Adipocyte (in vitro differentiated cells): ENCODE results near the gene JMJD7.

Experiments
- DNase-seq: peaks from one replicate; pipeline ENCODE4 v3.0.0-alpha.2; 2015; ENCODE audit warnings: low read depth
- H3K27me3 ChIP-seq: replicated peaks from 2 replicates; pipeline ENCODE4 v1.7.0; 2013; ENCODE audit warnings: mild to moderate bottlenecking, low read length, moderate library complexity; ENCODE audit not compliant: control insufficient read depth, insufficient read depth
- H3K36me3 ChIP-seq: 2 replicates; pipeline ENCODE4 v1.7.0; 2013; ENCODE audit warnings: low read length, mild to moderate bottlenecking, moderate library complexity; ENCODE audit not compliant: control insufficient read depth, insufficient read depth, severe bottlenecking
- H3K4me1 ChIP-seq: 2 replicates; pipeline ENCODE4 v1.7.0; 2013; ENCODE audit warnings: mild to moderate bottlenecking, low read length, moderate library complexity; ENCODE audit not compliant: control insufficient read depth, insufficient read depth
- H3K4me3 ChIP-seq: 2 replicates; pipeline ENCODE4 v1.7.0; 2013; ENCODE audit warnings: mild to moderate bottlenecking, low read length, moderate library complexity
- H3K9ac ChIP-seq: 2 replicates; pipeline ENCODE4 v1.7.0; 2013; ENCODE audit warnings: mild to moderate bottlenecking, low read length, moderate library complexity
- H3K9me3 ChIP-seq: 2 replicates; pipeline ENCODE4 v1.7.0; 2013; ENCODE audit warnings: mild to moderate bottlenecking, low read length, moderate library complexity; ENCODE audit not compliant: control insufficient read depth

Gene JMJD7

DNA sequence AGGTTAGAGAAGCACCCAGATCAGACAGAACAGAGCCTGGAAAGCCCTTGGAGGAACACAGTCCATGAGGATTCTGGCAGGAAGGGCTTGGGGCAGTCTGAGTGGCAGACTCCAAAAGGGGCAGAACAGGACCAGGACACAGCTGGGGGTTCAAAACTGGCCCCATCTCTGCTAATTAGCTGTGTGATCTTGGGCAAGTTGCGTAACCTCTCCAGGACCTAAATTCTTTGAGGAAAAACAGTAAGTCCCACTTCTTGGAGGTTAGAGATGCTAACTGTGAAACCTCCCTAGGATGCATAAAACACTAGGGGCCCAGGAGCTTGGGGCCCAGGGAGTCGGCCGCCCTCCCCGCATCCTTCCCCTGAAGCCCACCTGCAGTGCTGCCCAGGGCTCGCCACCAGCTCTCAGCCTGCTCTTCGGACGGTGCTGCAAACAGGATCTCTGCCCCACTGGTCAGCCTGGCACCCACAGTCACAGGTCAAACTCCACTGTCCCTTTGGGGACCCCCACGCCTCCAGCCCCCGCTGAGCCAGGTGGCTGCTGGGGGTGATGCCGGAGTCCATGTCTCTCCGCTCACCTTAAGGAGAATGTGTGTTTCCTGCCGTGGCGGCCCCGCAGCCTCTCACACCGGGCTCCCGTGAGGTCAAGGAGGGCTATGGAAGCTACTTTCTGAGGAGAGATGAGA lies 22.7 kb downstream of the JMJD7 start:
- DNase-seq: peak; percentile 2
- Histone ChIP-seq H3K27me3 (peaks cover 47% of the 10 kb centered on the region), H3K36me3 (peaks cover 26% of the 10 kb centered on the region), H3K4me3 (no peak overlapping the region), H3K4me1 (no peaks in the 10 kb centered on the region), H3K9me3 (no peaks in the 10 kb centered on the region), H3K9ac (no peak overlapping the region)

GRCh38 chr15:41851167-41851523 lies 23.3 kb downstream of the JMJD7 start:
- no peaks in the 10 kb centered on the region for H3K4me1 ChIP-seq
- DNase-seq: no peak

DNA sequence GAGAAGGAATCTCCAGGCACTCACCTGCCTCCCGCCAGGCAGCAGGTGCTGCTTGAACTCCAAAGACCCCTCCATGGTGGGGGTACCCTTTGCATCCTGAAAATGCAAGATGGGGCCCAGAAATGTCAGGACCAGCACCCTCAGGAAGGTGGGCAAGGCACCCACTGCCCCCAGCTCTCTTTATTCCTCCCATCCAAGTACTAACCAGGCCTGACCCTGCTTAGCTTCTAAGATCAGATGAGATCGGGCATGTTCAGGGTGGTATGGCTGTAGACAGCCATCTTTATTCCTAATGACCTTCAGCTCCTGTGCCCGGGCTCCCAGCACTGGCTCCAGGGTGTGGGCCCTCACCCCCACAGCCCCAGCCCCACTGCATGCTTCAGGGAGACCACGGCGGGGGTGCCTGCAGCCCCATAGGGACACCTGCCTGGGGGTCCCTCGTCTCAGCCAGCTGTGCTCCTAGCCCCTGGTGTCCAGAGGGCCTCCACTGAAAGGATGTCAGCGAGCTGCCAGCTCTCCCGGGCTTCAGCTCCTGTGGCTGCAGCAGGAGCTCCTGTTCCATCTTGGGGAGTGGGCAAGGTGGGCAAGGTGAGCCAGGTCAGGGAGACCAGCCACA lies 24.0 kb downstream of the JMJD7 start:
- Histone ChIP-seq H3K9ac (no peak overlapping the region), H3K4me1 (no peaks in the 10 kb centered on the region), H3K4me3 (no peak overlapping the region), H3K9me3 (no peaks in the 10 kb centered on the region), H3K36me3 (peaks cover 20% of the 10 kb centered on the region), H3K27me3 (peaks cover 51% of the 10 kb centered on the region)
- DNase-seq: no peak

More at GRCh38 chr15:41851167-41851523, 23.3 kb downstream of the JMJD7 start:
- no peaks in the 10 kb centered on the region for H3K9me3 ChIP-seq
- H3K27me3 ChIP-seq: peaks cover 51% of the 10 kb centered on the region
- peaks cover 26% of the 10 kb centered on the region for H3K36me3 ChIP-seq
- H3K4me3 ChIP-seq: no peak overlapping the region
- H3K9ac ChIP-seq: no peak overlapping the region

DNA sequence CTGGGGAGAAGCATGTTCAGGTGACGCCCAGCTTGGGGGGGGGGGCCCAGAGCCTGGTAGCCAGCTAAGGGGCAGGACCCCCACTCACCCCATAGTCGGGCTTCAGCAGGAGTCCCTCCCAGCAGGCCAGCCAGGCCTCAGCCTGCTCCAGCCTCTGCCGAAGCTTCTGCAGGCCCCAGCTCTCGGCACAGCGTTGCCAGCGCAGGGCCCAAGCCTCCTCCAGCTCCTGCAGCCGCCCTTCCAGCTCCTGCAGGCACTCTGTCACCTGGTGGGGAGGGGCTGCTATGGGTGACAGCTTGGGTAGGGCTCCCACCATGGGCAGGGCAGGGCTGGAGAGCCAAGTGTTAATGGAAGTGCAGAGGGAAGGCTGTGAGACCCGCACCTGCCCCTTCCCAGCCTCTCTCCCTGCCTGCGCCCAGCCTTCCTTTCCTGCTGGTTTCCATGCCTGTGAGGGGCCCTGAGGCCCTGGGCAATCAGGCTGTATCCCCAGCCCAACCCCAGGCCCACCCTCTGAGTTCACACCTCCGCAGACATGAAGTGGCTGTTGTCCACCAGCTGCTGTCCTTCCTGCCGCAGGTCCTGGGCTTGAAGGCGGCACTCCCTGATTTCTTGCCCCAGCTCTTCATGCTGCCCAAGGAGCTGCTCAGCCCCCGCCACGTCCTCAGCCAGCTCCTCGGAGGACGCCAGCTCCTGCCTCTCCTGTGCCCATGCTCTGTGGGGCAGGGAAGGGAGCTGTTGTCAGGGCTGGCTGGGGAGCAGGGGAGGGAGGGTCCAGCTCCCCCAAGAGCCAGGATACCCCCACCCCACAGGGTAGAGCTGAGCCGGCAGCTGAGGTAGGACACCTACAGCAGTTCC lies 25.1 kb downstream of the JMJD7 start:
- Histone ChIP-seq H3K4me3 (no peak overlapping the region), H3K36me3 (peaks cover 10% of the 10 kb centered on the region)
- no peak for DNase-seq

DNA sequence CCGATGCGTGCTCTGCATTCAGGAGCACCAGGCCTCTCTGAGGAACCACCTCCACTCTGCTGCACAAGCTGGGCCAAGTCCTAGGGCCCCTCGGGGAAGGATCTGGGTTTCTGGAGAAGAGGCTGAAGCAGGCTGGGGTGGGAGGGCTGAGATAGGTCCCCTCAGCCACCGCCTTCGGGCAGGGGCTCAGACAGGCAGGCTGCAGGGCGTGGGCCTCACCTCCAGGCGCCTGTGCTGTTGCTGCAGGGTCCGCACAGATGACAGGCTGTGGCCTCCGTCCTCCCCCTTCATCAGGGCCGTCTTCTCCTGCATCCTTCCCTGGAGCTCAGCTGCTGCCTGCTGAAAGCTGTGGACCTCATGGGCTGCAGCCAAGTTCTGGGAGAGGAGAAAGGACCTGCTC lies 25.9 kb downstream of the JMJD7 start:
- DNase-seq: no peak
- no peak overlapping the region for H3K4me3 ChIP-seq
- H3K4me1 ChIP-seq: no peaks in the 10 kb centered on the region
- peaks cover 1% of the 10 kb centered on the region for H3K36me3 ChIP-seq
- H3K9ac ChIP-seq: no peak overlapping the region
- peaks cover 53% of the 10 kb centered on the region for H3K27me3 ChIP-seq
- H3K9me3 ChIP-seq: no peaks in the 10 kb centered on the region

More for the DNA sequence above, 25.1 kb downstream of the JMJD7 start:
- H3K27me3 ChIP-seq: peaks cover 51% of the 10 kb centered on the region
- H3K9ac ChIP-seq: no peak overlapping the region
- no peaks in the 10 kb centered on the region for H3K4me1 ChIP-seq
- no peaks in the 10 kb centered on the region for H3K9me3 ChIP-seq

DNA sequence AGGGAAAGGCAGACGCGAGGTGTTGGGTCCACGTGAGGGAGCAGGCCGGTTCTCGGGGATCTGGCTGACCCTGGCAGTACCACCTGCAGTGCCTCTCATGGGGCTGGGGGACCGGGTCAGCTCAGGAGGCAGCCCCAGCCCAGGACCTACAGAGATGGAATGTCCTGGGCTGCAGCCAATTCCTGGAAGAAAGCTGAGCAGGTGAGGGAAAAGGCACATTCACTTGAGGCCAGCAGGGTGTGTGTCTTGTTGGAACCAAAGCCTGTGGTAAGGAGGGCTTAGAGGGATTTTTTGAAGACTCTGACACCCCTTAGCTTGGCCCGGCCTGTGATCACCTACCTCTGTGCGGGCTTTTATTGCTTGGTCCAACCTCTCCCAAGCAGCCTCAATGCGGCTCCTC lies 26.6 kb downstream of the JMJD7 start:
- peaks cover 49% of the 10 kb centered on the region for H3K27me3 ChIP-seq
- no peaks in the 10 kb centered on the region for H3K36me3 ChIP-seq
- H3K9me3 ChIP-seq: no peaks in the 10 kb centered on the region
- no peak overlapping the region for H3K9ac ChIP-seq
- H3K4me1 ChIP-seq: no peaks in the 10 kb centered on the region
- no peak overlapping the region for H3K4me3 ChIP-seq
- no peak for DNase-seq

- no peak overlapping the region for H3K4me3 ChIP-seq
- no peaks in the 10 kb centered on the region for H3K36me3 ChIP-seq
- no peaks in the 10 kb centered on the region for H3K9me3 ChIP-seq
- H3K27me3 ChIP-seq: peaks cover 45% of the 10 kb centered on the region
- no peaks in the 10 kb centered on the region for H3K4me1 ChIP-seq
- no peak overlapping the region for H3K9ac ChIP-seq
- DNase-seq: no peak
Measured at GRCh38 chr15:41855261-41855961, 27.5 kb downstream of the JMJD7 start.

DNA sequence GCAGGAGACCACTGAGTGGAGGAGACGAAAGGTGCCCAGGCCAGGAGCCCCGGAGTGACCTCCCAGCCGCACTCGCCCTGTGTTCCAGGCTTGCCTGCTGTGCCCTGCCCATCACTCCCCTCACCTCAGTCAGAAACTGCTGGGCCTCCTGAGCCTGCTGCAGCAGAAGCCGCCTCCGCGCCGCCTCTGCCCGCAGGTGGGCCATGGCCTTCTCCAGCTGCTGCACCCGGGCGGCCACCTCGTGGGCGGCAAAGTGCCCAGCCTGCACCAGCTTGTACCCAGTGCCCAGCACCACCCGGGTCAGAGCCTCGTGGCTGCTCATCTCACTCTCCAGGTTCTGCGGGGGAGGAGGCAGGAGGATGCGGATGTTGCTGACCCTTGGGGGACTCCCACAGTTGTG lies 28.4 kb downstream of the JMJD7 start:
- H3K36me3 ChIP-seq: no peaks in the 10 kb centered on the region
- DNase-seq: no peak
- H3K9me3 ChIP-seq: no peaks in the 10 kb centered on the region
- H3K4me3 ChIP-seq: no peak overlapping the region
- no peak overlapping the region for H3K9ac ChIP-seq
- H3K4me1 ChIP-seq: no peaks in the 10 kb centered on the region
- peaks cover 39% of the 10 kb centered on the region for H3K27me3 ChIP-seq

- Histone ChIP-seq H3K4me3 (no peak overlapping the region), H3K4me1 (no peaks in the 10 kb centered on the region), H3K27me3 (peaks cover 39% of the 10 kb centered on the region), H3K36me3 (no peaks in the 10 kb centered on the region), H3K9ac (no peak overlapping the region), H3K9me3 (no peaks in the 10 kb centered on the region)
- no peak for DNase-seq
Measured at GRCh38 chr15:41856716-41857115, 28.8 kb downstream of the JMJD7 start.

DNA sequence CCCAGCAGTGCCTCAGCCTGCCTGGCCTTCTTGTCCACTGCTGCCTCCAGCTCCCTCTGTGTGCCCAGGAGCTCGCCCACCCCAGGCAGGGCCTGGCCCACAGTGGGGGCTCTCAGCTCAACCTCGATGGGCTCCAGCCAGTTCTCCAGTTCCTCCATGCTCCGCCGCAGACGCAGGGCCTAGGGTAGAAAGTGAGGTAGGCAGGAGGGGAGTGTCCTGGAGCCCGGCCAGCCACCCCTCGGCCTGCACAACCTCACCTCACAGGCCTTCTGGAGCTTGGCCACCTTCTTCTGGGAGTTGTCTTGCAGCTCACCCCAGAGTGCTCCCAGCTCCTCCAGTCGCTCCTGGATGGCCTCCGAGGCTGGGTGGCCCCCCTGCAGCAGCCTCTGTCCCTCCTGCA lies 29.4 kb downstream of the JMJD7 start:
- DNase-seq: no peak
- H3K9me3 ChIP-seq: no peaks in the 10 kb centered on the region
- H3K9ac ChIP-seq: no peak overlapping the region
- H3K36me3 ChIP-seq: no peaks in the 10 kb centered on the region
- H3K27me3 ChIP-seq: peaks cover 37% of the 10 kb centered on the region
- no peak overlapping the region for H3K4me3 ChIP-seq
- no peaks in the 10 kb centered on the region for H3K4me1 ChIP-seq

GRCh38 chr15:41858756-41859155 lies 30.9 kb downstream of the JMJD7 start:
- Histone ChIP-seq H3K36me3 (no peaks in the 10 kb centered on the region), H3K4me1 (no peaks in the 10 kb centered on the region), H3K4me3 (no peak overlapping the region), H3K9ac (no peak overlapping the region), H3K9me3 (no peaks in the 10 kb centered on the region), H3K27me3 (peaks cover 37% of the 10 kb centered on the region)
- DNase-seq: no peak
